H1 (cell line): Measurements from ENCODE around the gene IFNGR1. TPM values are rescaled to one million over a fixed set of nuclear protein-coding genes. Genes with fewer than 3 reads are reported as not detected.

Experiments
- EGR1 ChIP-seq: IDR thresholded peaks from 2 replicates; pipeline ENCODE4 v1.6.1; 2011; ENCODE audit warnings: low read depth, low read length, borderline replicate concordance
- FOSL1 ChIP-seq: IDR thresholded peaks from 2 replicates; pipeline ENCODE4 v1.6.1; 2011; ENCODE audit warnings: mild to moderate bottlenecking, low read depth, low read length, moderate library complexity; ENCODE audit not compliant: insufficient read depth
- GABPA ChIP-seq: IDR thresholded peaks from 2 replicates; pipeline ENCODE4 v1.6.1; 2011; ENCODE audit warnings: mild to moderate bottlenecking, low read length, moderate library complexity, borderline replicate concordance; ENCODE audit not compliant: insufficient read depth
- GTF2F1 ChIP-seq: IDR thresholded peaks from 2 replicates; pipeline ENCODE4 v1.6.1; 2012; ENCODE audit warnings: low read depth, low read length, improper control_type of control experiment, borderline replicate concordance
- NANOG ChIP-seq: IDR thresholded peaks from 2 replicates; pipeline ENCODE4 v1.6.1; 2011; ENCODE audit warnings: low read length, low read depth, mild to moderate bottlenecking, inconsistent platforms; ENCODE audit not compliant: insufficient read depth, poor library complexity, severe bottlenecking
- SIN3A ChIP-seq, 2 experiments: IDR thresholded peaks in 1 of 2; conservative IDR thresholded peaks in 1 of 2; 2 replicates each; pipeline ENCODE4 v1.6.1; 2011 to 2012; ENCODE audit warnings: low read length in 2 of 2, improper control_type of control experiment in 1 of 2, low read depth in 1 of 2, mild to moderate bottlenecking in 1 of 2
- polyA plus RNA-seq, 7 experiments: library from polyadenylated mRNA; depleted of rRNA in 3 of 7; stranded (reverse) in 5 of 7; unstranded in 2 of 7; fragments of >200 nt in 5 of 7; fragments of 200-250 nt in 2 of 7; gene quantifications; 1 replicate in 5 of 7; 2 replicates in 1 of 7; 4 replicates in 1 of 7; pipeline versions ENCODE4 v1.2.1 to v1.2.3, GENCODE V29; 2011 to 2013; ENCODE audit warnings: missing spikeins in 2 of 7, mixed read lengths in 2 of 7
- total RNA-seq: library from RNA; stranded (reverse); fragmentation: NEBNext Ultra II Directional; extraction: Animal tissue kit (Norgen Biotek cat#: 25700); gene quantifications from 2 replicates; pipeline ENCODE4 v1.2.1, GENCODE V29; 2021

IFNGR1 gene
- total and polyA plus RNA-seq, 2 of the 8 experiments (the other 6 are each of a cell fraction or from before 2014, with no cell fraction given) = 9.7 to 20.9 TPM

- no peak for TF ChIP-seq EGR1
- no peak for TF ChIP-seq NANOG
- no peak for TF ChIP-seq GTF2F1
- TF ChIP-seq SIN3A (conservative IDR thresholded peaks at IDR 0.05 in 1 of 2, IDR thresholded peaks at IDR 0.05 in 1 of 2; ENCODE audit: low read depth in 1 of 2, low read length in 2 of 2) = no peak
- TF ChIP-seq GABPA = no peak
- TF ChIP-seq FOSL1 = no peak
Observed at GRCh38 chr6:137256350-137257103, 37.3 kb upstream of the IFNGR1 start (continued).
